HG03135 (cell line): ENCODE measurements around the gene MGRN1.

Experiments used
- ATAC-seq: cut with Tn5 transposase; IDR thresholded peaks from one replicate; pipeline ENCODE4 v1.9.1; 2021; ENCODE audit warnings: mild to moderate bottlenecking, moderate library complexity; ENCODE audit not compliant: unreplicated experiment

The MGRN1 gene

GRCh38 chr16:4667203-4667963, 42.8 kb downstream of the MGRN1 start:
- no peak for ATAC-seq

- ATAC-seq: no peak
These were observed 43.8 kb downstream of the MGRN1 start for GRCh38 chr16:4668313-4668960.

- ATAC-seq: no peak
These were observed 48.9 kb downstream of the MGRN1 start for GRCh38 chr16:4673387-4674046.

GRCh38 chr16:4674926-4675530, 50.4 kb downstream of the MGRN1 start:
- no peak for ATAC-seq

- ATAC-seq: no peak
These were observed 51.5 kb downstream of the MGRN1 start for GRCh38 chr16:4675864-4676786.

GRCh38 chr16:4676831-4677230, 52.2 kb downstream of the MGRN1 start:
- ATAC-seq: no peak

GRCh38 chr16:4677390-4677789, 52.8 kb downstream of the MGRN1 start:
- ATAC-seq: no peak

GRCh38 chr16:4677994-4678393, 53.4 kb downstream of the MGRN1 start:
- no peak for ATAC-seq

GRCh38 chr16:4678596-4678995, 54.0 kb downstream of the MGRN1 start:
- ATAC-seq: no peak

- ATAC-seq: no peak
These were observed 54.7 kb downstream of the MGRN1 start for GRCh38 chr16:4679156-4679849.

GRCh38 chr16:4679850-4680636, 55.4 kb downstream of the MGRN1 start:
- ATAC-seq: no peak

GRCh38 chr16:4680673-4681470, 56.2 kb downstream of the MGRN1 start:
- ATAC-seq: no peak

- ATAC-seq: no peak
These were observed 57.0 kb downstream of the MGRN1 start for GRCh38 chr16:4681471-4682083.

- no peak for ATAC-seq
These were observed 57.5 kb downstream of the MGRN1 start for GRCh38 chr16:4682084-4682591.

- no peak for ATAC-seq
These were observed 58.1 kb downstream of the MGRN1 start for GRCh38 chr16:4682616-4683254.

- ATAC-seq: no peak
These were observed 58.8 kb downstream of the MGRN1 start for GRCh38 chr16:4683255-4684057.
